Measurements from ENCODE around the gene SEMA4D.

DNA sequence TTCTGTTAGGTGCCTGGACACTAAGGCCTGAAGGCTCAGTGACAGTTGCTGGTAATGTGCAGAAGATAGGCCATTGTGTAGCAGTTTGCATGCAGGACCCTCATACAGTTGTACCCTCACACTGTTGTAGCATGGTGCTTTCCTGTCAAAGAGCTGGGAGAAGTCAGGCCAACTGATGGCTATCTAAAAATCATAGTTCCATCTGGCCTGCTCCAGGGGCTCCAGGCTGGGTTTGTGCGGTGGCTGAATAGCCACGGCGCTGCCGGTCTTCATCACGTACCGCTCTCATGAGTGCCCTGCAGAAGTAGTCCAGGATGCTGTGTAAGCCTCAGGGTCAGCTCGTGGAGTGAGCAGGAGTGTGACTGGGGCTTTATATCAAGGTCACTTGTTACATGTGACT, 167.4 kb downstream of the SEMA4D start:
- TF ChIP-seq, protein P1, sequence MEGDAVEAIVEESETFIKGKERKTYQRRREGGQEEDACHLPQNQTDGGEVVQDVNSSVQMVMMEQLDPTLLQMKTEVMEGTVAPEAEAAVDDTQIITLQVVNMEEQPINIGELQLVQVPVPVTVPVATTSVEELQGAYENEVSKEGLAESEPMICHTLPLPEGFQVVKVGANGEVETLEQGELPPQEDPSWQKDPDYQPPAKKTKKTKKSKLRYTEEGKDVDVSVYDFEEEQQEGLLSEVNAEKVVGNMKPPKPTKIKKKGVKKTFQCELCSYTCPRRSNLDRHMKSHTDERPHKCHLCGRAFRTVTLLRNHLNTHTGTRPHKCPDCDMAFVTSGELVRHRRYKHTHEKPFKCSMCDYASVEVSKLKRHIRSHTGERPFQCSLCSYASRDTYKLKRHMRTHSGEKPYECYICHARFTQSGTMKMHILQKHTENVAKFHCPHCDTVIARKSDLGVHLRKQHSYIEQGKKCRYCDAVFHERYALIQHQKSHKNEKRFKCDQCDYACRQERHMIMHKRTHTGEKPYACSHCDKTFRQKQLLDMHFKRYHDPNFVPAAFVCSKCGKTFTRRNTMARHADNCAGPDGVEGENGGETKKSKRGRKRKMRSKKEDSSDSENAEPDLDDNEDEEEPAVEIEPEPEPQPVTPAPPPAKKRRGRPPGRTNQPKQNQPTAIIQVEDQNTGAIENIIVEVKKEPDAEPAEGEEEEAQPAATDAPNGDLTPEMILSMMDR (IDR thresholded peaks at IDR 0.05): no peak
- no peak for TF ChIP-seq EP300 (IDR thresholded peaks at IDR 0.05)
- TF ChIP-seq POLR2A (IDR thresholded peaks at IDR 0.05): no peak
